MM.1S (cell line): Measurements from ENCODE around the gene KCNJ16.

Experiments
- CTCF ChIP-seq: fragments of 300-600 bp; sonication (generic); IDR thresholded peaks from 2 replicates; pipeline ENCODE4 v1.5.1; 2016; ENCODE audit warnings: antibody characterized with exemption, low read length, mixed read lengths
- EZH2 ChIP-seq: fragments of 300-600 bp; sonication (generic); optimal IDR thresholded peaks from 2 replicates; pipeline ENCODE3; 2017; ENCODE audit warnings: low read depth, mild to moderate bottlenecking, antibody characterized with exemption, low read length, mixed read lengths
- EZH2phosphoT487 ChIP-seq: fragments of 300-600 bp; sonication (generic); IDR thresholded peaks from 2 replicates; pipeline ENCODE4 v1.6.1; 2018; ENCODE audit warnings: antibody characterized with exemption, low read length

GRCh38 chr17:70091005-70091568 lies 16.1 kb downstream of the KCNJ16 start:
- TF ChIP-seq CTCF (no peak), EZH2 (no peak), EZH2phosphoT487 (no peak)
